ENCODE results near the gene GMCL1.

GRCh38 chr2:69888451-69888850 lies 59.0 kb downstream of the GMCL1 start:
- TF ChIP-seq PRDM15 (CRISPR knock-in tag; IDR thresholded peaks at IDR 0.05) (no peak), SMAD3 (CRISPR knock-in tag; IDR thresholded peaks at IDR 0.05; ENCODE audit: borderline replicate concordance) (no peak), TP53 (CRISPR knock-in tag; IDR thresholded peaks at IDR 0.05) (no peak), CTCF (IDR thresholded peaks at IDR 0.05) (no peak), ATF3 (CRISPR knock-in tag; conservative IDR thresholded peaks at IDR 0.05) (no peak)
